Activated CD8-positive, alpha-beta memory T cell treated with anti-CD3 and anti-CD28 coated beads for 24 hours (primary cell): ENCODE measurements around the gene RAPGEF4.
A peak's percentile ranks its signal among the peaks of the same experiment; 100 is the strongest.
"Not testable (repeated sequence)": the region's sequence is repeated elsewhere in the genome, so short reads cannot be mapped to it uniquely, and the experiment has no call there.

Source experiments
- DNase-seq: peaks from one replicate; pipeline ENCODE4 v3.0.0-alpha.2; 2020

Gene RAPGEF4

GRCh38 chr2:173010233-173010632, 274.6 kb downstream of the RAPGEF4 start:
- no peak for DNase-seq

GRCh38 chr2:173016451-173016850, 280.8 kb downstream of the RAPGEF4 start:
- DNase-seq, result no peak

GRCh38 chr2:173017646-173018420, 282.2 kb downstream of the RAPGEF4 start:
- DNase-seq, result no peak

GRCh38 chr2:173019755-173020154, 284.1 kb downstream of the RAPGEF4 start:
- DNase-seq, result no peak

GRCh38 chr2:173021939-173022371, 286.3 kb downstream of the RAPGEF4 start:
- no peak for DNase-seq

- DNase-seq, result no peak
Measured at GRCh38 chr2:173023718-173024117, 288.1 kb downstream of the RAPGEF4 start.

GRCh38 chr2:173026479-173026878, 290.8 kb downstream of the RAPGEF4 start:
- no peak for DNase-seq

- DNase-seq, result peak; percentile 83
Measured at GRCh38 chr2:173027181-173028128, 291.8 kb downstream of the RAPGEF4 start.

GRCh38 chr2:173028141-173028540, 292.5 kb downstream of the RAPGEF4 start:
- no peak for DNase-seq

GRCh38 chr2:173028671-173029070, 293.0 kb downstream of the RAPGEF4 start:
- DNase-seq, result no peak

- DNase-seq, result no peak
Measured at GRCh38 chr2:173030561-173031490, 295.2 kb downstream of the RAPGEF4 start.

- no peak for DNase-seq
Measured at GRCh38 chr2:173032032-173032431, 296.4 kb downstream of the RAPGEF4 start.

GRCh38 chr2:173033084-173033483, 297.4 kb downstream of the RAPGEF4 start:
- DNase-seq, result no peak

GRCh38 chr2:173034143-173034542, 298.5 kb downstream of the RAPGEF4 start:
- no peak for DNase-seq

- no peak for DNase-seq
Measured at GRCh38 chr2:173037245-173038120, 301.8 kb downstream of the RAPGEF4 start.

GRCh38 chr2:173038257-173038656, 302.6 kb downstream of the RAPGEF4 start:
- DNase-seq, result not testable (repeated sequence)

GRCh38 chr2:173040729-173041128, 305.1 kb downstream of the RAPGEF4 start:
- DNase-seq, result no peak

- DNase-seq, result no peak
Measured at GRCh38 chr2:173043476-173043875, 307.8 kb downstream of the RAPGEF4 start.

GRCh38 chr2:173043897-173044519, 308.4 kb downstream of the RAPGEF4 start:
- DNase-seq, result no peak

GRCh38 chr2:173044686-173045085, 309.0 kb downstream of the RAPGEF4 start:
- DNase-seq, result no peak

GRCh38 chr2:173045181-173045580, 309.5 kb downstream of the RAPGEF4 start:
- DNase-seq, result no peak
